ENCODE data around the gene UBE2C.

- peak; percentile 94 for TF ChIP-seq CTCF (conservative IDR thresholded peaks at IDR 0.05)
- no peak for TF ChIP-seq ZFX (IDR thresholded peaks at IDR 0.05)
Observed at GRCh38 chr20:45771182-45771759, 41.2 kb upstream of the UBE2C start.
